Body of pancreas (tissue), 4 donors: ENCODE results near the gene CUEDC1. TPM values are rescaled to one million over a fixed set of nuclear protein-coding genes. Genes with fewer than 3 reads are reported as not detected.
A peak's percentile ranks its signal among the peaks of the same experiment; 100 is the strongest.

Source experiments
- ATAC-seq: fragments of 150-250 bp; one replicate; pipeline ENCODE4 v1.9.1; 2016
- DNase-seq, 4 donors: peaks; one replicate each; pipeline ENCODE4 v3.0.0-alpha.2; 2019
- H3K27ac ChIP-seq, 4 donors: fragments of 200-600 bp; sonication (generic); 1 replicate in 3 of 4; 2 replicates in 1 of 4; pipeline versions ENCODE4 v1.5.1 to v1.6.1; 2016 to 2019; ENCODE audit warnings: mild to moderate bottlenecking in 1 of 4, mixed read lengths in 1 of 4, moderate library complexity in 1 of 4
- H3K27me3 ChIP-seq, 2 donors: fragments of 200-600 bp; sonication (generic); one replicate each; pipeline ENCODE4 v1.6.0; 2016; ENCODE audit warnings: mild to moderate bottlenecking in 1 of 2
- H3K36me3 ChIP-seq, 2 donors: fragments of 200-600 bp; sonication (generic); replicated peaks in 1 of 2; 2 replicates each; pipeline ENCODE4 v1.5.1; 2016; ENCODE audit warnings: low read depth in 2 of 2; ENCODE audit not compliant: insufficient read depth in 1 of 2
- H3K4me1 ChIP-seq: fragments of 200-600 bp; sonication (generic); one replicate; pipeline ENCODE4 v1.6.0; 2016
- H3K4me3 ChIP-seq, 2 donors: fragments of 200-600 bp; sonication (generic); 1 replicate in 1 of 2; 2 replicates in 1 of 2; pipeline ENCODE4 v1.5.1; 2016 to 2019
- H3K9me3 ChIP-seq, 3 donors: fragments of 200-600 bp; sonication (generic); 1 replicate in 2 of 3; 2 replicates in 1 of 3; pipeline ENCODE4 v1.5.1; 2016
- POLR2A ChIP-seq, 3 donors: fragments of 450-650 bp; IDR thresholded peaks; one replicate each; pipeline ENCODE4 v1.6.1; 2016; ENCODE audit warnings: antibody characterized with exemption in 3 of 3, mild to moderate bottlenecking in 2 of 3
- WGBS, 2 donors: methylation state at CpG; one replicate each; pipeline ENCODE4 v1.1.5; 2017; 5-methylcytosine and 5-hydroxymethylcytosine counted together
- intact Hi-C: fragments of 100-400 bp; cut with DNase I; formaldehyde crosslinking; loops from one replicate; pipeline ENCODE4 v1.15.1; 2023
- total RNA-seq, 2 donors: library from RNA; depleted of rRNA; stranded (reverse); fragments of >200 nt; gene quantifications; one replicate each; pipeline ENCODE4 v1.1.0, GENCODE V29; 2016
- TF ChIP-seq, protein P1 (sequence below), 7 experiments: fragments of 450-650 bp in 4 of 7; fragments of 200-600 bp in 3 of 7; sonication (generic) in 3 of 7; IDR thresholded peaks; one replicate each; pipeline ENCODE4 v1.5.1; 2016 to 2019; ENCODE audit warnings: antibody characterized with exemption in 7 of 7

Gene CUEDC1
- total RNA-seq, 2 donors from 2014 or later: 35.8 to 48.1 TPM

DNA sequence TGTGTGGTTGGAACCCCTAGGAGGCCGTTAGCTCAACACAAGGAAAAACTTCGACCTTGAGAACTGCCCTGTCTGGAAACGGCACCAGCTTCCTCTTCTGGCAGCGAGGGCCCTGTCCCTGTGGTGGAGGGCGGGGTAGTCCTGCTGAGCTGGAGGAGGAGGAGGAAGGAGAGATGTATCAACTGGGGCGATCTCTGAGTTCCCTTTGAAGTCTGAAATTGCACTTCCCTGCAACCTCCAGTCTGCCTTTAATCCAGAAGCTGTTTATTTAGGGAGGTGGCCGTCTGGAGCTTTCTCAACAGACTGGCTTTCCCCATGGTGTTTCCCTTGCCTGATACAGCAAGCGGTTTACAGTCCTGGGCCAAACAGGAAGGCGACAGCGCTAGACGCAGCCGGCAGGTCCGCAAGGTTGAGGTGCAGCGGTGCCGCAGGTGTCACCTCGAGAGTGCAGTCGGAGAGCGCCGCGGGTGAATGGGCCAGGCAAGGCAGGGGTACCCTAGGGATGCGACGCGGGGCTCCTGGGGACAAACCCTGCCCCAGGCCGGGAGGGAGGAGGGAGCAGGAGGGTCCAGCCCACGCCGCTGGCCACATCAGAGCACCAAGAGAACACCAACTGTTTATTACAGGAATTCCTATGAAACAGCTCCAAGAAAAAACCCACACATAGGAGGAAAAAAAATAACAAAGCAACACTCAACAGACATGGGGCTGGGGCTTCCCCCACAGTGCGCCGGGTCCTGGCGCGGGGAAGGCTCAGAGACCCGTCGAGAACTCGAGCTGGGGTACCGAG lies 94.0 kb downstream of the CUEDC1 start:
- Histone ChIP-seq H3K27me3 (no peaks in the 10 kb centered on the region), H3K27ac (peak overlapping the region; percentile 71 to 95 (median 84)), H3K36me3 (no peaks in the 10 kb centered on the region), H3K4me3 (no peak overlapping the region), H3K4me1 (peaks cover 38% of the 10 kb centered on the region), H3K9me3 (no peaks in the 10 kb centered on the region)
- intact Hi-C loops: no loop called here
- peak; percentile 69 to 91 (median 85) for DNase-seq
- TF ChIP-seq, protein P1, sequence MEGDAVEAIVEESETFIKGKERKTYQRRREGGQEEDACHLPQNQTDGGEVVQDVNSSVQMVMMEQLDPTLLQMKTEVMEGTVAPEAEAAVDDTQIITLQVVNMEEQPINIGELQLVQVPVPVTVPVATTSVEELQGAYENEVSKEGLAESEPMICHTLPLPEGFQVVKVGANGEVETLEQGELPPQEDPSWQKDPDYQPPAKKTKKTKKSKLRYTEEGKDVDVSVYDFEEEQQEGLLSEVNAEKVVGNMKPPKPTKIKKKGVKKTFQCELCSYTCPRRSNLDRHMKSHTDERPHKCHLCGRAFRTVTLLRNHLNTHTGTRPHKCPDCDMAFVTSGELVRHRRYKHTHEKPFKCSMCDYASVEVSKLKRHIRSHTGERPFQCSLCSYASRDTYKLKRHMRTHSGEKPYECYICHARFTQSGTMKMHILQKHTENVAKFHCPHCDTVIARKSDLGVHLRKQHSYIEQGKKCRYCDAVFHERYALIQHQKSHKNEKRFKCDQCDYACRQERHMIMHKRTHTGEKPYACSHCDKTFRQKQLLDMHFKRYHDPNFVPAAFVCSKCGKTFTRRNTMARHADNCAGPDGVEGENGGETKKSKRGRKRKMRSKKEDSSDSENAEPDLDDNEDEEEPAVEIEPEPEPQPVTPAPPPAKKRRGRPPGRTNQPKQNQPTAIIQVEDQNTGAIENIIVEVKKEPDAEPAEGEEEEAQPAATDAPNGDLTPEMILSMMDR (IDR thresholded peaks at IDR 0.05): peak in 2 of 7 experiments; percentile 10 to 21
- TF ChIP-seq POLR2A (IDR thresholded peaks at IDR 0.05): peak; percentile 56 to 65 (median 62)
- WGBS, 2 donors: 1 to 2% methylated on average over 17 to 34 of the region's 34 CpGs
- ATAC-seq: peak; percentile 67

DNA sequence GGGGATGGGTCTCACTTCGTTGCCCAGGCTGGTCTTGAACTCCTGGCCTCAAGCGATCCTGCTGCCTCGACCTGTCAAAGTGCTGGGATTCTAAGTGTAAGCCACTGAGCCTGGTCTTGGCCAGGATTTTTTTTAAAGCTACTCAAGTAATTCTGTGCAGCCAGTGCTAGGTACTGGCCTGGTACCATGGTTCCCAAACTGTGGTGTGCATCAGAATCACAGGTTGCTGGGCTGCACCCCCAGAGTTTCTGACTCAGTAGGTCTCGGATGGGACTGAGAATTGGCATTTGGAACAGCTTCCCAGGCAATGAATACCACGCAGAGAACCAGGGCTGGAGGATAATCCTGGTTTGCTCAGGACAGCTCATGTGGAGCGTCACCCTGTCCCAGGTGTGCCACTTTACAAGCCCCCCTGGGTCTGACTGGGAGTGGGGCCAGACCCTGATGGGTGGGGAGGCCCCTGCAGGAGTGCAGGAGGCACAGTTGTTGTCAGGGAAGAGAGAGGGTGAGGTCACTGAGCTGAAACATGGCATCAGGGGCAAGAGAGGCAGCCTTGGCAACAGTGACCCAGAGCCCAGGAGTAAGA lies 94.7 kb downstream of the CUEDC1 start:
- H3K4me1 ChIP-seq: peaks cover 44% of the 10 kb centered on the region
- peak overlapping the region; percentile 71 to 95 (median 84) for H3K27ac ChIP-seq
- DNase-seq: no peak
- WGBS, 2 donors: 46 to 75% methylated on average over 5 to 6 of the region's 6 CpGs
- no peak overlapping the region for H3K4me3 ChIP-seq
- intact Hi-C loops: no loop called here
- H3K27me3 ChIP-seq: no peaks in the 10 kb centered on the region
- H3K36me3 ChIP-seq: no peaks in the 10 kb centered on the region
- no peak for ATAC-seq
- H3K9me3 ChIP-seq: no peaks in the 10 kb centered on the region
- TF ChIP-seq, protein P1 (IDR thresholded peaks at IDR 0.05): no peak
- no peak for TF ChIP-seq POLR2A (IDR thresholded peaks at IDR 0.05)

DNA sequence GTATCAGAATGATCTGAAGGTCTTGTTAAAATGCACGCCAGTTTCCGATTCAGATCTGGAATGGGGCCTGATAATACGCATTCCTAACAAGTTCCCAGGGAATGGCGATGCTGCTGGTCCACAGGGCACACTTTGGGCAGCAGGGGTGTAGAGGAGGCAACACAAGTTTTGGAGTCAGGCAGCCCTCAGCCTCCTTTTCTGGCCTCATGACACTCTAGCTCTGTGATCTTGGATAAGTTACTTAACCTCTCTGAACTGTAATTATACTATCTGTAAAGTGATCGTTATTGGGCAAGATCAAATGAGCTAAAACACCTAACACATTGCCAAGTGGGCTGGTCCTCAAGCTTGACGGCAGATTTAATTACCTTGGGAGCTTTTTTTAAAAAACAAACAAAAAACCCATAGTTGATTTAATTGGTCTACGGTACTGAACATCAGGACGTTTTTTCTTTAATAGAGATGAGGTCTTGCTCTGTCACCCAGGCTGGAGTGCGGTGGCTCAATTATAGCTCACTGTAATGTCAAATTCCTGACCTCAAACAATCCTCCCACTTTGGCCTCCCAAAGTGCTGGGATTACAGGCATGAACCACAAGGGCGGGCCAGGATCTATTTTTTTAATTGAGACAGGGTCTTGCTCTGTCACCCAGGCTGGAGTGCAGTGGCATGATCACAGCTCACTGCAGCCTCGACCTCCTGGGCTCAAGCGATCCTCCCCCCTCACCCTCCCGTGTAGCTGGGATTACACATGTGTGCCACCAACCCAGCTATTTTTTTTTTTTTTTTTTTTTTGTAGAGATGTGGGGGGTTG lies 95.4 kb downstream of the CUEDC1 start:
- ATAC-seq (no peak), DNase-seq (no peak)
- 42 to 49% methylated on average over 10 to 13 of the region's 13 CpGs for WGBS, 2 donors
- Histone ChIP-seq H3K4me3 (no peak overlapping the region), H3K9me3 (no peaks in the 10 kb centered on the region), H3K27ac (peak overlapping the region in 1 of 4 donors; percentile 50), H3K36me3 (no peaks in the 10 kb centered on the region), H3K4me1 (peaks cover 51% of the 10 kb centered on the region), H3K27me3 (no peaks in the 10 kb centered on the region)
- intact Hi-C loops: loop anchor here (5.0 kb wide), 1 partner anchor 132 kb away; no protein-coding TSS in a partner anchor
- no peak for TF ChIP-seq POLR2A (IDR thresholded peaks at IDR 0.05)
- TF ChIP-seq, protein P1 (IDR thresholded peaks at IDR 0.05): no peak

DNA sequence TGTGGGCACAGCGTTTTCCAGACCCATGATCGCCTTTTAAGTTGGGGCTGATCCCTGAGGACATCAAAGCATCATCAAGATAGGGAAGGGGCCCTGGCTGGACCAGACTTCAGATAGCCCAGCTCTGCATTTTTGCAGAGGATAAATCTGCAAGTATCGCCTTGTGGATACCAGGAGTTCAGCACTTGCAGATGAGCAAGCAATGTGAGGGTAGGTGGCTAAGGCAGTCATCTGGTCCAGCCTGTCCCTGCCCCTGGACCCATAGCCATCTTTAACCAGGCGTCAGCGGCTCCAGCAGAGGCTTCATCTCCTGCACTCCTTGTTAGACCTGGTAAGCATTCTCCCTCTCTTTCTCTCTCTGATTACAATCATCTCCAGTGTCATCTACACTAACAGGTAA lies 96.4 kb downstream of the CUEDC1 start:
- WGBS, 2 donors: 81 to 85% methylated on average over 5 of the region's 5 CpGs
- H3K4me1 ChIP-seq: peaks cover 58% of the 10 kb centered on the region
- H3K4me3 ChIP-seq: no peak overlapping the region
- DNase-seq (no peak), ATAC-seq (no peak)
- TF ChIP-seq, protein P1 (IDR thresholded peaks at IDR 0.05): no peak
- TF ChIP-seq POLR2A (IDR thresholded peaks at IDR 0.05): no peak
- no peaks in the 10 kb centered on the region for H3K27me3 ChIP-seq
- no peak overlapping the region for H3K27ac ChIP-seq
- no peaks in the 10 kb centered on the region for H3K9me3 ChIP-seq
- no peaks in the 10 kb centered on the region for H3K36me3 ChIP-seq
- intact Hi-C loops: loop anchor here (5.0 kb wide), 1 partner anchor 133 kb away; no protein-coding TSS in a partner anchor
